ENCODE results near the gene PDE2A.

The PDE2A gene

DNA sequence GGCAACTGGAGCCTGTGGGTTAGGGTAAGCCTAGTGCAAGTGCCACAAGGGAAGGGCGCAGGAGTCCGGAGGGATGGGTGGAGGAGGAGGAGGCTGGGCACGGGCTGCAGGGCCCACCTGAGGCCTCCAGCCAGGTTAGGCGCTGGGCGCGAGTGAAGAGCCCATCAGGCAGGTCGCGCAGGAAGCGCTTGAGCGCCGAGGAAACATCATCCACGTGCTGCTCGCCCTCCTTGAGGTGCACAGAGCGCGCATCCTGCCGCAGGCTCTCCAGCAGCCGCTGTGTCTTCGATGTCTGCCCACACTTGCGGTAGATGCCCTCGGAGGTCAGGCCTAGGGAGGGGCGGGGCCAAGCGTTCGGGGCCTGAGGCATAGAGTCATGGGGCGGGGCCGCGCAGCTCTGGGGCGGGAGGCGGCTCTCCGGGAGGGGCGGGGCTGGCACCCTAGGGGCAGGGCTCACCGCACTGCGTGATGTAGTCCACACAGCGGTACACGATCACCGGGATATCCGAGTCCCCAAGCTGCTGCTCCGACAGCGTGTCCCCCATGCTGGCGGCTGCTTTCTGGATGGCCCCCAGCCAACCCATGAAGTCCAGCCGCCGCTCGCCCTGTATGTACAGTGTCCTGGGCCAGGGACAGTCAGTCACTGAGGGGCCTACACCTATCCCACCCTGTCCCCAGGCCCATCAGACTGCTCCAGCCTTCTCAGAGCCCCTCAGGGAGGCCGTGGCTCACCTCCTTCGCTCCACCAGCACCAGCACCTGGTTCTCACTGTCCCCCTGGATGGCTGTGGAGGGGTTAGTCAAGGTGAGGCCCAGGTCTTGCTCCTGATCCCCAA, 22.9 kb upstream of the PDE2A start:
- H3K27ac ChIP-seq (ENCODE audit: low read depth, low read length), result no peak overlapping the region
- peak overlapping the region in 1 of 5 donors; percentile 26 for H3K9ac ChIP-seq (ENCODE audit: low read length in 5 of 5)

DNA sequence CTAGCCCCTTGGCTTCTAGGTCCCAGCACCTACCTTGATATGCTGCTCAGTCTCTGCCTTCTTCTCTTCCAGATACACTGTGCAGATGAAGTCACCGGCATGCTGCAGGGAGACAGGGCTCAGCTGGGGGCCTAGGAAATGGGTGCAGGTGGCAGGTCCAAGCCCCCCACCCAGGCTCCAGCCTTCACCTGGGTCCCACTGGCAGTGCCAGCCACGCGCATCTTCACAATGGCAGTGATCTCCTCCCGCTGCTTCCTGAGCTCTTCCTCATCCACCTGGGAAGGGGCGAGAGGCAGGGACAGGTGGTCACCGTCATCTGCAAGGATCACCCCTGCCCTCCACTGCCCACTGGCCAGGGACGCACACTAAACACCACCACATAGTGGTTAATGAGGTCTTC, 21.1 kb upstream of the PDE2A start:
- H3K27me3 ChIP-seq (ENCODE audit: control insufficient read depth in 5 of 5, insufficient read depth in 4 of 5, low read length in 5 of 5), result no peaks in the 10 kb centered on the region
- H3K4me3 ChIP-seq (ENCODE audit: low read depth in 1 of 5, low read length in 5 of 5), result no peak overlapping the region
- no peak overlapping the region for H3K27ac ChIP-seq (ENCODE audit: low read depth, low read length)
- H3K9ac ChIP-seq (ENCODE audit: low read length in 5 of 5), result no peak overlapping the region
- H3K4me1 ChIP-seq (ENCODE audit: control insufficient read depth in 5 of 5, insufficient read depth in 5 of 5, low read length in 5 of 5), result peaks cover 5 to 6% (median 5%) of the 10 kb centered on the region in 5 donors
- peaks cover 0 to 99% (median 98%) of the 10 kb centered on the region in 5 donors for H3K36me3 ChIP-seq (ENCODE audit: control insufficient read depth in 5 of 5, insufficient read depth in 5 of 5, low read length in 5 of 5)
- no peaks in the 10 kb centered on the region for H3K9me3 ChIP-seq (ENCODE audit: control insufficient read depth in 5 of 5, low read length in 5 of 5)

More for the DNA sequence above, 22.9 kb upstream of the PDE2A start:
- Histone ChIP-seq H3K9me3 (ENCODE audit: control insufficient read depth in 5 of 5, low read length in 5 of 5) (no peaks in the 10 kb centered on the region), H3K4me3 (ENCODE audit: low read depth in 1 of 5, low read length in 5 of 5) (no peak overlapping the region), H3K27me3 (ENCODE audit: control insufficient read depth in 5 of 5, insufficient read depth in 4 of 5, low read length in 5 of 5) (no peaks in the 10 kb centered on the region), H3K4me1 (ENCODE audit: control insufficient read depth in 5 of 5, insufficient read depth in 5 of 5, low read length in 5 of 5) (peaks cover 5 to 9% (median 5%) of the 10 kb centered on the region in 5 donors), H3K36me3 (ENCODE audit: control insufficient read depth in 5 of 5, insufficient read depth in 5 of 5, low read length in 5 of 5) (peaks cover 0 to 99% (median 98%) of the 10 kb centered on the region in 5 donors)

DNA sequence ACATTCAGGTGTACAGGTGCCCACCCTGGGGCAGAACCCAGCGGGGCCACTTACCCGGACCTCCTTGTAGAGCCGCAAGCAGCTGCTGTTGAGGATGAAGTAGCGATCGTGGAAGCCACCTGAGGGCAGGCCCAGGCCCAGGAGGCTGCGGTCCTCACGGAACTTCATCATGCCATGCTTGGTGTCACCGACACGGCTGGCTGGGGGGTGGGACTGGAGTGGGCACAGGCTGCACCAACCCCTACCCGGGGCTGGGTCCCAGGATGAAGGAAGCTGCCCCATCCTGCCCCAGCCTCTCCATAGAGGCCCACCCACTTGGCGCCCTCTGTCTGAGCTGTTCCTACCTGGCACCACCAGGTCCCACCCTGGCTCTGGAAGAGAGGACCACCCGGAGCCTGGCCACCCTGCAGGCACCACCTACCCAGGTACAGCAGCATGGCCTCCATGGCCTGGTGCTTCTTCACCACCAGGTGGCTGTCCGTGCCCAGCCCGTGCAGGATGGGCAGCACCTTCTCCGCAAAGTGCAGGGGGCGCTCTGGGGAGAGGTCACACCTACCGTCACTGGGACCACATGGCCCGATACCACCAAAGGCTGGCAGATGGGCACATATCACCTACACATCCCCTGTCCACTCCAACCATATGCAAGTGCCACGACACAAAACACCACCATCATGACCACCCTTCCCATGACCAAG, 19.2 kb upstream of the PDE2A start:
- no peak overlapping the region for H3K9ac ChIP-seq (ENCODE audit: low read length in 5 of 5)
- no peaks in the 10 kb centered on the region for H3K27me3 ChIP-seq (ENCODE audit: control insufficient read depth in 5 of 5, insufficient read depth in 4 of 5, low read length in 5 of 5)

DNA sequence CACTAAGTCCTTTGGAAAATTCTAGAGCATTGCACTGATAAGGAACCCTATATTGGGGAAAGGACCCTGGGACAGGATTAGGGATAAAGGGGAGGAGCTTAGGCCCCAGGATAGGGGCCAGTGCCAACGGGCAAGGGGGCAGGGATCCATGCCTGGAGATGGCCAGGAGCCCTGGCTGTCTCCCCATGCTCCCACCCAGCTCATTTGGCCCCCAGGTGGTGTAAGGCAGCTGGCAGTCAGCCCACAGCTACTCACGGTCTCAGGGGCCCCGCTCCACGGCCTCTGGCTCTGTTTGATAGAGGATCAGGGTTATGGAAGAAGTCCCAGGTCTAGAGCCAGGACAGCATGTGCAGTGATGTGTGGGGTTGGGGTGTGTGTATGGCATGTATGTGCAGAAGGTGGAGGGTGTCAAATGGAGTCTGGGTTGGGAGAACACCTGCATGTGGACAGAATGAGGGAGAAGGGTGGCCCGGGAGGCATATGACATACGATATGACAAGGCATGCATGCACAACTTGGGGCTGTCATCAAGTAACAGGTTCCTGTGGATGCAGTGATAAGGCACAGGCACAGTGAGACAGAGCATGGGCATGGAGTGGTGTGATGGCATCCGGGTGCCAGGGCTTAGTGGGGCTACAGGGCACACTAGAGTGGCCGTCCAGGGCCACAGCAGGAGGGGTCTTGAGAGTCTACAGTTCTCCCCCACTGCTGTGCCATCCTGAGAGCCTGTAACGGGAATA, 18.4 kb upstream of the PDE2A start:
- no peaks in the 10 kb centered on the region for H3K27me3 ChIP-seq (ENCODE audit: control insufficient read depth in 5 of 5, insufficient read depth in 4 of 5, low read length in 5 of 5)
- H3K4me3 ChIP-seq (ENCODE audit: low read depth in 1 of 5, low read length in 5 of 5), result no peak overlapping the region
- no peaks in the 10 kb centered on the region for H3K9me3 ChIP-seq (ENCODE audit: control insufficient read depth in 5 of 5, low read length in 5 of 5)
- no peak overlapping the region for H3K27ac ChIP-seq (ENCODE audit: low read depth, low read length)
- peaks cover 0 to 100% (median 98%) of the 10 kb centered on the region in 5 donors for H3K36me3 ChIP-seq (ENCODE audit: control insufficient read depth in 5 of 5, insufficient read depth in 5 of 5, low read length in 5 of 5)
- H3K9ac ChIP-seq (ENCODE audit: low read length in 5 of 5), result no peak overlapping the region
- peaks cover 0 to 6% (median 5%) of the 10 kb centered on the region in 5 donors for H3K4me1 ChIP-seq (ENCODE audit: control insufficient read depth in 5 of 5, insufficient read depth in 5 of 5, low read length in 5 of 5)

More for the DNA sequence above, 19.2 kb upstream of the PDE2A start:
- Histone ChIP-seq H3K4me3 (ENCODE audit: low read depth in 1 of 5, low read length in 5 of 5) (no peak overlapping the region), H3K36me3 (ENCODE audit: control insufficient read depth in 5 of 5, insufficient read depth in 5 of 5, low read length in 5 of 5) (peaks cover 0 to 100% (median 98%) of the 10 kb centered on the region in 5 donors), H3K9me3 (ENCODE audit: control insufficient read depth in 5 of 5, low read length in 5 of 5) (no peaks in the 10 kb centered on the region), H3K4me1 (ENCODE audit: control insufficient read depth in 5 of 5, insufficient read depth in 5 of 5, low read length in 5 of 5) (peaks cover 0 to 6% (median 5%) of the 10 kb centered on the region in 5 donors), H3K27ac (ENCODE audit: low read depth, low read length) (no peak overlapping the region)

DNA sequence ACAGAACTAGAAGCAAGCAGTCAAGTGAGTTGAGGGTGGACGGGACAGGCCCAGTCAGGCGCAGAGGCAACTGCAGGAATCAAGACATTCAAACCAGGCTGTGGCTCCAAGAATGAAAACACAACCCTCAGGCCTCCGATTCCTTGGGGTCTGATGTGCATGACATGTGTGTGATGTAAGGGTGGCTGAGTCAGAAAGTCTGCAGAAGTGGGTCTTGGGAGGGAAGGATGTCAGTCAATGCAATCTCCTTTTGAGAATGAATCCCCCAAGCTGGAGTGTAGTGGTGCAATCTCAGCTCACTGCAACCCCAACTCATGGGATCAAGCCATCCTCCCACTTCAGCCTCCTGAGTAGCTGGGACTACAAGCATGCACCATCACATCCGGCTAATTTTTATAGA, 15.9 kb upstream of the PDE2A start:
- H3K4me1 ChIP-seq (ENCODE audit: control insufficient read depth in 5 of 5, insufficient read depth in 5 of 5, low read length in 5 of 5), result peaks cover 2 to 21% (median 20%) of the 10 kb centered on the region in 5 donors
- H3K27ac ChIP-seq (ENCODE audit: low read depth, low read length), result no peak overlapping the region
- no peaks in the 10 kb centered on the region for H3K9me3 ChIP-seq (ENCODE audit: control insufficient read depth in 5 of 5, low read length in 5 of 5)
- H3K9ac ChIP-seq (ENCODE audit: low read length in 5 of 5), result no peak overlapping the region
- no peaks in the 10 kb centered on the region for H3K27me3 ChIP-seq (ENCODE audit: control insufficient read depth in 5 of 5, insufficient read depth in 4 of 5, low read length in 5 of 5)
- H3K4me3 ChIP-seq (ENCODE audit: low read depth in 1 of 5, low read length in 5 of 5), result no peak overlapping the region
- H3K36me3 ChIP-seq (ENCODE audit: control insufficient read depth in 5 of 5, insufficient read depth in 5 of 5, low read length in 5 of 5), result peaks cover 0 to 100% (median 94%) of the 10 kb centered on the region in 5 donors

DNA sequence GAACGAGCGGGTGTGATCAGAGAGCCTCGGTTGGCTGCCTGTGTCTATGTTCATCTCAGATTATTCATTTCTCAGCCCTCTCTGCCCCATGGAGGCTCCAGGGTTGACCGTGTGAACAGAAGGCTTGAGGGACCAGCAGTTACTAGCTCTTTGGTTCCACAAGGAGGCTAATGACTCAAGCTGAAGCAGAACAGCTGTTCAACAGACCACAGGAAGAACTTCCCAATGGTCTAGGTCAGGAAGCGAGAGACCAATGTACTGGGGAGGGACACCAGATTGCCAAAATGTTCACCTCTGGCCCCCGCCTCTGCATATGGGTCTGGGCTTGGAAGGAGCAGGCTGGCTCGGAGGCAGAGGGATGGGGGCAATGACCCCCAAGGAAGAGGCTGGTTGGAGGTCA, 14.7 kb upstream of the PDE2A start:
- Histone ChIP-seq H3K27me3 (ENCODE audit: control insufficient read depth in 5 of 5, insufficient read depth in 4 of 5, low read length in 5 of 5) (no peaks in the 10 kb centered on the region), H3K36me3 (ENCODE audit: control insufficient read depth in 5 of 5, insufficient read depth in 5 of 5, low read length in 5 of 5) (peaks cover 0 to 100% (median 91%) of the 10 kb centered on the region in 5 donors), H3K9me3 (ENCODE audit: control insufficient read depth in 5 of 5, low read length in 5 of 5) (no peaks in the 10 kb centered on the region), H3K4me1 (ENCODE audit: control insufficient read depth in 5 of 5, insufficient read depth in 5 of 5, low read length in 5 of 5) (peaks cover 4 to 34% (median 31%) of the 10 kb centered on the region in 5 donors), H3K4me3 (ENCODE audit: low read depth in 1 of 5, low read length in 5 of 5) (no peak overlapping the region), H3K27ac (ENCODE audit: low read depth, low read length) (no peak overlapping the region), H3K9ac (ENCODE audit: low read length in 5 of 5) (no peak overlapping the region)

DNA sequence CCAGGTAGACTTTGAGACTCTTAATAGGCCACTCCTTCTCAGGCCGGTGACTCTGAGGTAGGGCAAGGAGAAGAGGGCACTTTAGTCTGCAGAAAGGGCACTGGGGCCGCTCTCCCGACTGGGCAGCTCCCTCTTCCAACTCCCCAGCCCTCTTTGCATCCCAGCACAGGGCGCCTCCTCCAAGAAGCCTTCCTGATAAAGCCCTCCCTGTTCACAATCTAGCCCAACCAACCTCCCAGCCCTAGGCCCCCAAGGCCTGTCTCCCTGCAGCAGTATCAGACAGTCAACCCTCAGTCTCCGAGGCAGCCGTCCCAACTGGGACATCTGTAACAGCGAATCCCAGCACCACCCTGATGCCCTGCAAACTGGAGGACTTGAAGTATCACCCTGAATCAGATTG, 14.3 kb upstream of the PDE2A start:
- H3K36me3 ChIP-seq (ENCODE audit: control insufficient read depth in 5 of 5, insufficient read depth in 5 of 5, low read length in 5 of 5), result peaks cover 0 to 97% (median 90%) of the 10 kb centered on the region in 5 donors
- H3K9me3 ChIP-seq (ENCODE audit: control insufficient read depth in 5 of 5, low read length in 5 of 5), result no peaks in the 10 kb centered on the region
- no peak overlapping the region for H3K4me3 ChIP-seq (ENCODE audit: low read depth in 1 of 5, low read length in 5 of 5)
- no peak overlapping the region for H3K9ac ChIP-seq (ENCODE audit: low read length in 5 of 5)
- H3K27ac ChIP-seq (ENCODE audit: low read depth, low read length), result no peak overlapping the region
- H3K27me3 ChIP-seq (ENCODE audit: control insufficient read depth in 5 of 5, insufficient read depth in 4 of 5, low read length in 5 of 5), result no peaks in the 10 kb centered on the region
- peaks cover 4 to 36% (median 31%) of the 10 kb centered on the region in 5 donors for H3K4me1 ChIP-seq (ENCODE audit: control insufficient read depth in 5 of 5, insufficient read depth in 5 of 5, low read length in 5 of 5)

DNA sequence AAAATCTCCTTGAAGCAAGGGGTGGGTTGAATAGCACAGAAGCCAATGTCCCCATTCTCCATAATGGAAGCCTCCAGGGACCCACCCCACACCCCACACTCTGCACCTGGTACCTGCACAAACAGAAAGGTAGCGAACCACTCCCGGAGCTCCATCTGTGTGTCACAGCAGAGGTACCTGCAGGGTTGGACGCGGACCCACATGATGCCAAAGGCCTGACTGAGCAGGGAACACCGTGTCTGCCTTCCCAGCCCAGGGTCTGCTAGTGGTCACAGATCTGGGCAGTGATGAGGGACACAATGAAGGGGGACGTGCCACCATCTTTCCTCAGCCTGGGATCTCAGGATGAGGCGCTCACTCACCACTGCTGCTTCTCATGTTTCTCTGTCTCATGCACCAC, 13.1 kb upstream of the PDE2A start:
- Histone ChIP-seq H3K9ac (ENCODE audit: low read length in 5 of 5) (no peak overlapping the region), H3K27ac (ENCODE audit: low read depth, low read length) (no peak overlapping the region), H3K27me3 (ENCODE audit: control insufficient read depth in 5 of 5, insufficient read depth in 4 of 5, low read length in 5 of 5) (no peaks in the 10 kb centered on the region), H3K9me3 (ENCODE audit: control insufficient read depth in 5 of 5, low read length in 5 of 5) (no peaks in the 10 kb centered on the region), H3K4me1 (ENCODE audit: control insufficient read depth in 5 of 5, insufficient read depth in 5 of 5, low read length in 5 of 5) (peaks cover 4 to 36% (median 31%) of the 10 kb centered on the region in 5 donors), H3K36me3 (ENCODE audit: control insufficient read depth in 5 of 5, insufficient read depth in 5 of 5, low read length in 5 of 5) (peaks cover 0 to 86% (median 82%) of the 10 kb centered on the region in 5 donors), H3K4me3 (ENCODE audit: low read depth in 1 of 5, low read length in 5 of 5) (no peak overlapping the region)

DNA sequence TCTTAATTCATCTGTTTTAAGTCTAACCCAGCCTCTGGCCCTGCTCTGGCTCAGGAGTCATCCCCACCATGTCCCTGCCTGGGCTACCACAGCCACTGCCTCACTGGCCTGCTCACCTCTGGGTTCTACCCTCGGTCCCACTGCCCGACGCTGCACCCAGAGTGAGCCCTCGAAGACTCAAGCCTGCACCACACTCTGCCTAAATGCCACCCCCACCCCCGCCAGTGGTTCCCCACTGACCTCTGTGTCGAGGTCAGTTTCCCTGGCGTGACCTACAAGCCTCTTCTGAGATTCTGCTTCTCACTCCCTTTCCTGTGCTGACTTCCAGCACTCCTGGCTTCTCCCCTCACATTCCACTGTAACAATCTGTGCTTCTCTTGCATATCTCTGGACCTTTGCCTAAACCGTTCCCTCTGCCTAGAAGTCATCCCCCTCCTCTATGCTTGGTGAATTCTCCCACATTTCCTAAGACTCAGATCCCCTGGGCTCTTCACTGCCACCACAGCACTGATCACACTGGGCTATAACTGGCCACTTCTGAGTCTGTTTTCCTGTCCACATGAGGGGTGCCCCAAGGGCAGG, 12.5 kb upstream of the PDE2A start:
- Histone ChIP-seq H3K4me1 (ENCODE audit: control insufficient read depth in 5 of 5, insufficient read depth in 5 of 5, low read length in 5 of 5) (peaks cover 4 to 37% (median 31%) of the 10 kb centered on the region in 5 donors), H3K9me3 (ENCODE audit: control insufficient read depth in 5 of 5, low read length in 5 of 5) (no peaks in the 10 kb centered on the region), H3K36me3 (ENCODE audit: control insufficient read depth in 5 of 5, insufficient read depth in 5 of 5, low read length in 5 of 5) (peaks cover 0 to 80% (median 76%) of the 10 kb centered on the region in 5 donors), H3K27ac (ENCODE audit: low read depth, low read length) (no peak overlapping the region), H3K27me3 (ENCODE audit: control insufficient read depth in 5 of 5, insufficient read depth in 4 of 5, low read length in 5 of 5) (no peaks in the 10 kb centered on the region), H3K4me3 (ENCODE audit: low read depth in 1 of 5, low read length in 5 of 5) (no peak overlapping the region), H3K9ac (ENCODE audit: low read length in 5 of 5) (no peak overlapping the region)
